Stimulated activated CD4-positive, alpha-beta T cell treated with anti-CD3 and anti-CD28 coated beads, Interleukin-4, amount 100 ng/mL, for 1 hour (primary cell): ENCODE results near the gene TMPRSS5.
"Not testable (repeated sequence)": the region's sequence is repeated elsewhere in the genome, so short reads cannot be mapped to it uniquely, and the experiment has no call there.

Experiments used
- DNase-seq: peaks from one replicate; pipeline ENCODE4 v3.0.0-alpha.2; 2020

Gene TMPRSS5

GRCh38 chr11:113705871-113706655 is at the start of gene TMPRSS5:
TSS of gene TMPRSS5 (minus strand) at chr11:113706308. CDS start at chr11:113706224, 84 bp downstream.
- DNase-seq: no peak

GRCh38 chr11:113752932-113753331 is 46.8 kb upstream of the TMPRSS5 start:
- no peak for DNase-seq

- no peak for DNase-seq
Measured at GRCh38 chr11:113736323-113736722, 30.2 kb upstream of the TMPRSS5 start.

GRCh38 chr11:113732092-113732491 is 26.0 kb upstream of the TMPRSS5 start:
- DNase-seq: no peak

GRCh38 chr11:113730887-113731726 is 25.0 kb upstream of the TMPRSS5 start:
- no peak for DNase-seq

- DNase-seq: no peak
Measured at GRCh38 chr11:113729456-113729855, 23.3 kb upstream of the TMPRSS5 start.

GRCh38 chr11:113728814-113729213 is 22.7 kb upstream of the TMPRSS5 start:
- no peak for DNase-seq

GRCh38 chr11:113725913-113726312 is 19.8 kb upstream of the TMPRSS5 start:
- no peak for DNase-seq

- DNase-seq: no peak
Measured at GRCh38 chr11:113725407-113725806, 19.3 kb upstream of the TMPRSS5 start.

GRCh38 chr11:113724778-113725177 is 18.7 kb upstream of the TMPRSS5 start:
- no peak for DNase-seq

GRCh38 chr11:113723787-113724186 is 17.7 kb upstream of the TMPRSS5 start:
- no peak for DNase-seq

GRCh38 chr11:113722934-113723333 is 16.8 kb upstream of the TMPRSS5 start:
- no peak for DNase-seq

- no peak for DNase-seq
Measured at GRCh38 chr11:113722221-113722620, 16.1 kb upstream of the TMPRSS5 start.

- no peak for DNase-seq
Measured at GRCh38 chr11:113721462-113722066, 15.5 kb upstream of the TMPRSS5 start.

GRCh38 chr11:113720478-113720877 is 14.4 kb upstream of the TMPRSS5 start:
- DNase-seq: not testable (repeated sequence)

GRCh38 chr11:113715882-113716625 is 9.9 kb upstream of the TMPRSS5 start:
- DNase-seq: no peak

- DNase-seq: no peak
Measured at GRCh38 chr11:113715273-113715672, 9.2 kb upstream of the TMPRSS5 start.

- DNase-seq: no peak
Measured at GRCh38 chr11:113710989-113711388, 4.9 kb upstream of the TMPRSS5 start.

- not testable (repeated sequence) for DNase-seq
Measured at GRCh38 chr11:113703551-113703950, 2.6 kb downstream of the TMPRSS5 start.

- DNase-seq: no peak
Measured at GRCh38 chr11:113701491-113701890, 4.6 kb downstream of the TMPRSS5 start.

GRCh38 chr11:113698515-113698914 is 7.6 kb downstream of the TMPRSS5 start:
- DNase-seq: no peak

- DNase-seq: no peak
Measured at GRCh38 chr11:113697756-113698407, 8.2 kb downstream of the TMPRSS5 start.
